Body of pancreas (tissue), 4 donors: Measurements from ENCODE around the gene NEUROD6.

Experiments
- POLR2A ChIP-seq, 3 donors: fragments of 450-650 bp; IDR thresholded peaks; one replicate each; pipeline ENCODE4 v1.6.1; 2016; ENCODE audit warnings: antibody characterized with exemption in 3 of 3, mild to moderate bottlenecking in 2 of 3
- TF ChIP-seq, protein P1 (sequence below), 7 experiments: fragments of 450-650 bp in 4 of 7; fragments of 200-600 bp in 3 of 7; sonication (generic) in 3 of 7; IDR thresholded peaks; one replicate each; pipeline ENCODE4 v1.5.1; 2016 to 2019; ENCODE audit warnings: antibody characterized with exemption in 7 of 7

DNA sequence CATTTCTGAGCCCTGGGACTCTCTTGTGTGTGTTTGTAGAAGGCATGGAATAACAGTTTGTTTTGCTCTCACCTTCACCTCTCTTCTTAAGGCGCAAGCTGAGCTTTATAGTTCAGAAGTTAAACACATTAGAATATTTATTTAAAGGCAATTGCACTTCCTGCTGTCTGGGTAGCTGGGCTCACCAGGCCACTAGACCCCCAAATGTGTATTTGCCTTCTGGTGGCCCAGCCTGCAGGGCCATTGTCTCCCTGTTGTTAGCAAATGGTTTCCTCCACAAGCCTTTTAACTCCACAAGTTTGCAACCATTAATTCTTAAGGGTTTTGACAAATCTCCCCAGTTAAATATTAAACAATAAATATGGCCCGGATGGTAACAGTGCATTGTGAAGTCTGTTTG is 31.1 kb upstream of the NEUROD6 start:
- TF ChIP-seq, protein P1, sequence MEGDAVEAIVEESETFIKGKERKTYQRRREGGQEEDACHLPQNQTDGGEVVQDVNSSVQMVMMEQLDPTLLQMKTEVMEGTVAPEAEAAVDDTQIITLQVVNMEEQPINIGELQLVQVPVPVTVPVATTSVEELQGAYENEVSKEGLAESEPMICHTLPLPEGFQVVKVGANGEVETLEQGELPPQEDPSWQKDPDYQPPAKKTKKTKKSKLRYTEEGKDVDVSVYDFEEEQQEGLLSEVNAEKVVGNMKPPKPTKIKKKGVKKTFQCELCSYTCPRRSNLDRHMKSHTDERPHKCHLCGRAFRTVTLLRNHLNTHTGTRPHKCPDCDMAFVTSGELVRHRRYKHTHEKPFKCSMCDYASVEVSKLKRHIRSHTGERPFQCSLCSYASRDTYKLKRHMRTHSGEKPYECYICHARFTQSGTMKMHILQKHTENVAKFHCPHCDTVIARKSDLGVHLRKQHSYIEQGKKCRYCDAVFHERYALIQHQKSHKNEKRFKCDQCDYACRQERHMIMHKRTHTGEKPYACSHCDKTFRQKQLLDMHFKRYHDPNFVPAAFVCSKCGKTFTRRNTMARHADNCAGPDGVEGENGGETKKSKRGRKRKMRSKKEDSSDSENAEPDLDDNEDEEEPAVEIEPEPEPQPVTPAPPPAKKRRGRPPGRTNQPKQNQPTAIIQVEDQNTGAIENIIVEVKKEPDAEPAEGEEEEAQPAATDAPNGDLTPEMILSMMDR (IDR thresholded peaks at IDR 0.05): no peak
- no peak for TF ChIP-seq POLR2A (IDR thresholded peaks at IDR 0.05)
